Peyer's patch (tissue), 4 donors: Measurements from ENCODE around the gene OBSL1. TPM values are rescaled to one million over a fixed set of nuclear protein-coding genes. Genes with fewer than 3 reads are reported as not detected.

Experiments used
- DNase-seq, 3 donors: peaks; one replicate each; pipeline ENCODE4 v3.0.0-alpha.2; 2017 to 2019
- H3K27ac ChIP-seq, 4 donors: fragments of 200-600 bp; sonication (generic); one replicate each; pipeline ENCODE4 v1.5.1; 2016 to 2019
- H3K27me3 ChIP-seq, 2 donors: fragments of 200-600 bp; sonication (generic); one replicate each; pipeline ENCODE4 v1.5.1; 2019
- H3K36me3 ChIP-seq, 3 donors: fragments of 200-600 bp; sonication (generic); one replicate each; pipeline ENCODE4 v1.5.1; 2016 to 2019
- H3K4me1 ChIP-seq, 4 donors: fragments of 200-600 bp; sonication (generic); one replicate each; pipeline ENCODE4 v1.5.1; 2016 to 2019
- H3K4me3 ChIP-seq, 4 donors: fragments of 200-600 bp; sonication (generic); 1 replicate in 3 of 4; 2 replicates in 1 of 4; pipeline ENCODE4 v1.5.1; 2016 to 2019; ENCODE audit warnings: mild to moderate bottlenecking in 1 of 4
- H3K9me3 ChIP-seq, 4 donors: fragments of 200-600 bp; sonication (generic); one replicate each; pipeline ENCODE4 v1.5.1; 2016 to 2019; ENCODE audit warnings: mild to moderate bottlenecking in 1 of 4
- POLR2A ChIP-seq, 2 donors: fragments of 450-650 bp; IDR thresholded peaks; one replicate each; pipeline ENCODE4 v1.5.1; 2017; ENCODE audit warnings: antibody characterized with exemption in 2 of 2, mild to moderate bottlenecking in 2 of 2, moderate library complexity in 2 of 2
- total RNA-seq, 4 donors: library from RNA; depleted of rRNA; stranded (reverse); fragments of >200 nt; gene quantifications; one replicate each; pipeline ENCODE4 v1.1.0, GENCODE V29; 2016
- TF ChIP-seq, protein P1 (sequence below), 6 experiments: fragments of 450-650 bp in 4 of 6; fragments of 200-600 bp in 2 of 6; sonication (generic) in 1 of 6; IDR thresholded peaks; one replicate each; pipeline ENCODE4 v1.5.1; 2017 to 2019; ENCODE audit warnings: antibody characterized with exemption in 6 of 6, mild to moderate bottlenecking in 3 of 6, moderate library complexity in 1 of 6

OBSL1 gene
- total RNA-seq, 4 donors from 2014 or later, result 7.5 to 43.7 (median 21.2) TPM

DNA sequence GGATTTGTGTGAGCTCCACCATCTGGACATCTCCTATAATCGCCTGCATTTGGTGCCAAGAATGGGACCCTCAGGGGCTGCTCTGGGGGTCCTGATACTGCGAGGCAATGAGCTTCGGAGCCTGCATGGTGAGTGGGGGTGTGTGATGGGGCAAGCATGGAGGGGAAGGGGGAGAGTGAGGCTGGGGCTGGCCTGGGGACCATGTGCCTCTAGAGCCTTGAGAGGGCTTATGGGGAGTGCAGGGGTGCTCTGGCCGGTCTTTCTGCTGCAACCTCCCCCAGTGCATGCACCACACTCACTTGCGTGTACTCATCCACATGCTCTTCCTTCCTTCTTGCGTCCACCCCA lies 34.2 kb upstream of the OBSL1 start:
- H3K27me3 ChIP-seq, result no peaks in the 10 kb centered on the region
- TF ChIP-seq, protein P1, sequence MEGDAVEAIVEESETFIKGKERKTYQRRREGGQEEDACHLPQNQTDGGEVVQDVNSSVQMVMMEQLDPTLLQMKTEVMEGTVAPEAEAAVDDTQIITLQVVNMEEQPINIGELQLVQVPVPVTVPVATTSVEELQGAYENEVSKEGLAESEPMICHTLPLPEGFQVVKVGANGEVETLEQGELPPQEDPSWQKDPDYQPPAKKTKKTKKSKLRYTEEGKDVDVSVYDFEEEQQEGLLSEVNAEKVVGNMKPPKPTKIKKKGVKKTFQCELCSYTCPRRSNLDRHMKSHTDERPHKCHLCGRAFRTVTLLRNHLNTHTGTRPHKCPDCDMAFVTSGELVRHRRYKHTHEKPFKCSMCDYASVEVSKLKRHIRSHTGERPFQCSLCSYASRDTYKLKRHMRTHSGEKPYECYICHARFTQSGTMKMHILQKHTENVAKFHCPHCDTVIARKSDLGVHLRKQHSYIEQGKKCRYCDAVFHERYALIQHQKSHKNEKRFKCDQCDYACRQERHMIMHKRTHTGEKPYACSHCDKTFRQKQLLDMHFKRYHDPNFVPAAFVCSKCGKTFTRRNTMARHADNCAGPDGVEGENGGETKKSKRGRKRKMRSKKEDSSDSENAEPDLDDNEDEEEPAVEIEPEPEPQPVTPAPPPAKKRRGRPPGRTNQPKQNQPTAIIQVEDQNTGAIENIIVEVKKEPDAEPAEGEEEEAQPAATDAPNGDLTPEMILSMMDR (IDR thresholded peaks at IDR 0.05), result no peak
- TF ChIP-seq POLR2A (IDR thresholded peaks at IDR 0.05), result no peak
- DNase-seq, result no peak
- H3K9me3 ChIP-seq, result no peaks in the 10 kb centered on the region
- no peaks in the 10 kb centered on the region for H3K4me1 ChIP-seq
- no peak overlapping the region for H3K4me3 ChIP-seq
- peaks cover 0 to 72% (median 0%) of the 10 kb centered on the region in 3 donors for H3K36me3 ChIP-seq
- no peak overlapping the region for H3K27ac ChIP-seq

DNA sequence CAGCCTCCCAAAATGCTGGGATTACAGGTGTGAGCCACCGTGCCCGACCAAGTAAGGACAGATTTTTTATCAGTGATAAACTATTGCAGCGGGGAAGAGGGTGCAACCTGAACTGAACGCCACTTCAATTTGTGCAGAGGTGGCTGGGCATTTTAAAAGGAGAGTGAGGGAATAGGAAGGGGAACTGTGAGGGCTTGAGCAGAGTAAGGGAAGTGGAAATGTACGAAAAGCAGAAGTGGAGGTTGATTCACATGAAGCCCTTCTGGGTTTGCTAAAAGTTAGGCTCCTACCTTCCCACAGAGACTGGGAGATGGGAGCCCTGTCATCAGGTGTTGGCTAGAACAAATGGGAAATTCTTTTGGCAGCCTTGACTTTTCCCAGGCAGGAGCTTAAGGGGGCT lies 32.4 kb upstream of the OBSL1 start:
- TF ChIP-seq, protein P1 (IDR thresholded peaks at IDR 0.05), result no peak
- no peak for TF ChIP-seq POLR2A (IDR thresholded peaks at IDR 0.05)
- DNase-seq, result no peak
- Histone ChIP-seq H3K9me3 (no peaks in the 10 kb centered on the region), H3K27me3 (no peaks in the 10 kb centered on the region), H3K36me3 (peaks cover 0 to 60% (median 0%) of the 10 kb centered on the region in 3 donors), H3K27ac (no peak overlapping the region), H3K4me3 (no peak overlapping the region), H3K4me1 (no peaks in the 10 kb centered on the region)

DNA sequence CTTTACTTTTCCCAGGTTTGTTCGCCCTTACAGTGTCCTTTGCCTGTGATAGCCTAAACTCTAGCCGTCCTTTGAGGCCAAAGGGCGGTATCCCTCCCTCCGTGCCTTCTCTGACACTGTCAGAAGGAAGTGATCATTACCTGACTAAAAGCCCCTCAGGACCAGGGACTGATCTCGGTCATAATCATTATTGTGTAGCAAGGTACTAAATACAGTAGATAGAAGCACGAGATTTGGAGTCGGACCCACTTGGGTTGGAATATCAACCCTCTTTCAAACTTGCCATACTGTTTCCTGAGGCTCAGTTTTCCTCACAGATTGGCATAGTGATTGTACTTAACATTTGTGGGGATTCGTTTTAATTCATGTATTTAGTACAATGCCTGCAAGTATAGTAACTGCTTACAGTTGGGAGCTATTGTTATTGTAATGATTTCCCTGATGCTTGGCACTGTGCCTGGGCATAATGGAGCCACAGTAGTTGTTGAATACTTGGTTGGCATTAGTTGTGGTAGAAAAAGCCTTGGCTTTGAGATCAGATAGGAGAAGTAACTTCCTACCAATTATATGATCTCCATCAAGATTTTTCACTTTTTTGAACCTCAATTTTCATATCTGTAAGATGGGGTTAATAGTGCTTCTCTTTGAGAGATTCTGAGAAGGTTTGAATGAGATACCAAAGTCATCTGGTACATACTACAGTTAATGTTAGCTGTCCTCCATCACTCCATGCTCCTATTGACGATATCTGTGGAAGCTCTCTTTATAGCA lies 27.2 kb upstream of the OBSL1 start:
- H3K4me1 ChIP-seq, result peaks cover 0 to 9% (median 0%) of the 10 kb centered on the region in 4 donors
- H3K36me3 ChIP-seq, result peaks cover 0 to 18% (median 0%) of the 10 kb centered on the region in 3 donors
- DNase-seq, result no peak
- TF ChIP-seq, protein P1 (IDR thresholded peaks at IDR 0.05), result no peak
- no peaks in the 10 kb centered on the region for H3K27me3 ChIP-seq
- H3K9me3 ChIP-seq, result no peaks in the 10 kb centered on the region
- peak overlapping the region; percentile 77 to 92 (median 89) for H3K27ac ChIP-seq
- peak overlapping the region; percentile 60 to 88 (median 74) for H3K4me3 ChIP-seq

DNA sequence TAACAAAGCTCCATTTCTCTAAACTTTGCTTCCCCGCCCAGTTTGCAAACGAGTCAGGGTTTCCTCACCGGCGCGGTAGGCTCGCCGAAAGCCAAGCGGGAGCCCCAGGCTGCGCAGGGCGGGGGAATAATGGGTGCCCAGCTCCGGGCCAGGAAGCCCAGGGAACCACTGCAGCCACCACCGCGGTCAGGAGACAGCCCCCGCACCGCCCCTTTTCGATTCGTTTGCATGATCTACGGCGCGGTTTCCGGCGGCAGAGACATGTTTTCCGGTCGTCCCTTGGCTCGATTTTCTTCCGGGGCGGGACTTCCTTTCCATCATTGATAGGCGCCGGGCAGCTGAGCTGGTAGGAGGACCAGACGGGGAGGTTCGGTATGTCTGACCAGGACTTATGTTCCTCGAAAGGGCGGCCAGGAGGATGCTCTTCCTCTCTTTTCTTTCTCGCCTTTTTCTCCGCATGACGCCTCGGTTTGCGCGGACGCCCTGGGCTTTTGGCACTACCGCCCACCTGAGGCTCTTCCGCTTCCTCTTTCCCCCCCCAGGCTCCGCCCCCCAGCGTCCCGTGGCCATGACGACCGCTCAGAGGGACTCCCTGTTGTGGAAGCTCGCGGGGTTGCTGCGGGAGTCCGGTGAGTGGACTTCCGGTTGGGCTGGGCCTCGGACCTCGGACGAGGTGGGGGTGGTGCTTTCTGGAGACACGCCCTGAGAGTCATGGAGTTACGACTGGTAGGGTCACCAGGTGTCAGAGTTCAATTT lies 26.4 kb upstream of the OBSL1 start, which contains the start of gene STK11IP:
TSS of gene STK11IP (plus strand) at position 306 of the 756 bp plus-strand sequence. CDS start at position 569, 263 bp downstream.
- H3K4me3 ChIP-seq, result peak within 1 kb of the TSS; percentile 60 to 88 (median 74)
- H3K27me3 ChIP-seq, result no peaks in the 10 kb centered on the region
- peak within 1 kb of the TSS; percentile 77 to 92 (median 89) for H3K27ac ChIP-seq
- H3K9me3 ChIP-seq, result no peaks in the 10 kb centered on the region
- peaks cover 0 to 13% (median 0%) of the 10 kb centered on the region in 3 donors for H3K36me3 ChIP-seq
- H3K4me1 ChIP-seq, result peaks cover 0 to 9% (median 0%) of the 10 kb centered on the region in 4 donors
- peak; percentile 96 to 98 (median 98) for DNase-seq
- TF ChIP-seq, protein P1 (IDR thresholded peaks at IDR 0.05), result no peak
- TF ChIP-seq POLR2A (IDR thresholded peaks at IDR 0.05), result peak; percentile 81 to 87

DNA sequence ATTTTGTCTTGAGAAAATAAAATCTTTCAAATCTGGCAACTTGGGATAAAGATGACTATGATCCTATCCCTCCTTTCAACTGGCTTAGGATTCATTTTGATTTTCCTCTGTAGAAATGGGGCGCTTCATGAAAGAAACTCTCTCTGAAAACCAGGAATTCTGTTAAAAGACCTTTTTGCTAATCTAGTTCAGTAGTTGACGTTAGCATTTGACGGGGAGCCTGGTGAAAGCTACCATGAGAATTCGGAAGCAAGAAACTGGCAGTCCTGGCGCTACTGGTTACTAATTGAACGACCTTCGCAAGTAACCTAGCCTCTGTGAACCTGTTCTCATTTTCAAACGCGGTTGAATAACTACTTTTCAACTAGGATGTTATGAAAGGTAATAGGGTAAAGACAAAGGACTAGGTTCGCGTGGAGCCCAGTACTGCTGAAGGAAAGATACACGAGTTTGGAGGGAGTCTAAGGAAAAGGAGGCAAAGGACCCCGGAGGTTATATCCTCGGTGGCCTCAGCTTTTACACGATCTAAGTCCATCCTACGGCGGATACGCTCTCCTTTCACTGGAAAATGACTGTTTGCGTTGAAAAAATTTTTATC lies 25.7 kb upstream of the OBSL1 start:
- TF ChIP-seq, protein P1 (IDR thresholded peaks at IDR 0.05), result no peak
- peak overlapping the region; percentile 60 to 88 (median 74) for H3K4me3 ChIP-seq
- no peak for DNase-seq

More for the DNA sequence above, 25.7 kb upstream of the OBSL1 start:
- H3K36me3 ChIP-seq, result peaks cover 0 to 6% (median 0%) of the 10 kb centered on the region in 3 donors
- peak overlapping the region; percentile 77 to 92 (median 89) for H3K27ac ChIP-seq
- H3K9me3 ChIP-seq, result no peaks in the 10 kb centered on the region
- H3K4me1 ChIP-seq, result peaks cover 0 to 9% (median 0%) of the 10 kb centered on the region in 4 donors
- no peaks in the 10 kb centered on the region for H3K27me3 ChIP-seq
